HG02610 (cell line): Measurements from ENCODE around the gene AVPR1B.

Source experiments
- ATAC-seq: cut with Tn5 transposase; IDR thresholded peaks from one replicate; pipeline ENCODE4 v1.9.1; 2021; ENCODE audit warnings: mild to moderate bottlenecking, moderate library complexity; ENCODE audit not compliant: unreplicated experiment

The AVPR1B gene

DNA sequence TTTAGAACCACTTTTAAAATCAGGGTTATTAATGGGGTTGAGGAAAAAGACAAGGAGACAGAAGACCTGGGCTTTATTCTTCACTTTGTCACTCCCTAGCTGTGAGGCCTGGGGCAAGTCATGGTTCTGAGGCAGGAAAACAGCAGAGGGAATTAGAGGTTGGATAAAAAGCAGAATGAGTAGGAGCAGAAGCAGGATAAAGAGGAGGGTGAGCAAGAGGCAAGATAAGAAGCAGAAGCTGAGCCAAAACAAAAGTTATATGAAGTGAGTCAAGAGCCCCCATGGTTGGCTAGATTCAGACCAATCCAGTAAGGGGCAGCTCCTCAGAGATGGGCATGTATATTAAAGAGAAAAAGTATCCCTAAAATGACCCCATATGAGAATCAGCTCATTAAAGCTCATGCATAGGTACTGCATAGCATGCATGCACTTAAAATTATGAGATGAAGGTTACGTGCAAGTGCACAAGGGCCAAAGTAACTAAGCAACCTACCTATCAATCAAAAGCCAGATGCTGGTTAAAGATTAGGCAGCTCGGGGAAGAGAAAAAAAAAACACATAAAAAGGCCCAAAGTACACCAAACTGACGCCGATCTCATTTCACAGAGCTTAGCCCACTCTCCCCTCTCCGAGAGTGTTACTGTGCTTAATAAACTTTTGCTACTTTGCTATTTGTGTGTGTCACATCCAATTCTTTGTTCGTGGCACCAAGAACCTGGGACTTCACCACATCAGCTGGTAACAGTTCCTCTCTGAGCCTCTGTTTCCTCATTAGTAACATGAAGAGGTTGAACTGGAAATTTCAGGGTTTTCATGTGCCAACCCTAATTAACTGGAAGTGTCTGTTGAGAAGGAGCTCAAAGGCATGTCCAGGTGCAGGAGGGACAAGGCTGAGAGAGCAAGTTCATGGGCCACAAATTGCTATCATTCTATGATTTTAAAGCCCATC is 2.2 kb downstream of the AVPR1B start:
- ATAC-seq: no peak

- no peak for ATAC-seq
Observed at GRCh38 chr1:206112600-206113301, 4.4 kb downstream of the AVPR1B start.

- no peak for ATAC-seq
Observed at GRCh38 chr1:206111271-206111927, 5.8 kb downstream of the AVPR1B start.

GRCh38 chr1:206110820-206111219 is 6.4 kb downstream of the AVPR1B start:
- ATAC-seq: no peak

DNA sequence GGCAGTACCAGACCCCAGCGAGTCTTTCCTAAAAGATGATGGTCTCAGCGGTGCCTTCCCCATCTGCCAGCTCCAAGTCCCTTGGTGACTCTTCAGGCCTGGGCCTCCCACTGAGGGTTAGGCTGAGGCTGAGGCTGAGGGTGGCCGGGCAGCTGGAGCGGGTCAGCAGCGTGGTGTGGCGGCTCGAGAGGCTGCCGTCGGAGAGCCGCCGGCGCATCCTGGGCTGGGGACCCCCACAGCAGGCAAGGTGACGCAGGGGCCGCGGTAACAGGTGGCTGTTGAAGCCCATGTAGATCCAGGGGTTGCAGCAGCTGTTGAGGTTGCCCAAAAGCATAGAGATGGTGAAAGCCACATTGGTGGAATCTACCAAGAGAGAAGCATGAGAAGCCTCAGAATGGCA is 7.0 kb downstream of the AVPR1B start:
- no peak for ATAC-seq

GRCh38 chr1:206109718-206110117 is 7.5 kb downstream of the AVPR1B start:
- no peak for ATAC-seq

DNA sequence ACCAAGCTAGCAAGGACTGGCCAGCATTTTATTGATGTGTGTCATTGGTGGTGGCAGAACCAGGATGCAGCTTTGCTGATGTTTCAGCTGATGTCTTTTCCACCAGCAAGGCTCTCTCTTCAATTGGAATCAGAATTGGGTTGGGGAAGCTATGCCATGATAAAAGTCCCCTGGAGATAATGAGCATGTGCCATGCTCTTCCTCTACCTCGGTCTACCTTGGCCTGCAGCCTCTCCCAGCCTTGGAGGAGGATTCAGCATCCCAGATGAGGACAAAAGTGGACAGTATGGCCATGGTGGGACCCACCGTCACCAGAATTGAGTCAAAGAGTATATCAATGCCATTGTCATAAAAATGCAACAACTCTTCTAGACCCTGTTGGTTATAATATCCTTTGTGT is 8.6 kb downstream of the AVPR1B start:
- ATAC-seq: no peak

GRCh38 chr1:206107168-206107544 is 10.0 kb downstream of the AVPR1B start:
- ATAC-seq: no peak

- no peak for ATAC-seq
Observed at GRCh38 chr1:206106328-206107167, 10.6 kb downstream of the AVPR1B start.

DNA sequence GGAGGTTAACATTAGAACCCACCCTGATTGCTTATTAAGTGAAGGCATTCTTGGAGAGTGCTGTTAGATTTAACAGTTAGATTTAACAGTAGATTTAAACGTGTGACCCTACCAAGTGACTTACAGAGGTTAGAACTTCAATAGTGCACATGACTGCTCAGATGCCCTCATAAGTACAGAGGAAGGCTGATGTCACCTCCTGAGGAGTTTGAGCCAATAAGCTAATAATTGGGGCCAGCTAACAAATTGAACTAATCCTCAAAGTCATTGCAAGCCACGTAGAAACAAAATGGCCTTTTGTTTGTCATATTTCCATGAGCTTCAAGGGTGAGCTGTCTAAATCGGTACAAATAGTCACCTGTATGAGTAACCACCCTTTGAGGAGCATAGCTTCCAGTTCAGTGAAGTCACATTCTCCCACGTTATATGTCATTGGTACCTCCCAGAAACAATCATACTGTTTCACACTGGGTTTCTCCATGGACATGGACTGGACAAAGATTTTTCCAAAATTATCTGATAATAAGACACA is 11.7 kb downstream of the AVPR1B start:
- no peak for ATAC-seq

DNA sequence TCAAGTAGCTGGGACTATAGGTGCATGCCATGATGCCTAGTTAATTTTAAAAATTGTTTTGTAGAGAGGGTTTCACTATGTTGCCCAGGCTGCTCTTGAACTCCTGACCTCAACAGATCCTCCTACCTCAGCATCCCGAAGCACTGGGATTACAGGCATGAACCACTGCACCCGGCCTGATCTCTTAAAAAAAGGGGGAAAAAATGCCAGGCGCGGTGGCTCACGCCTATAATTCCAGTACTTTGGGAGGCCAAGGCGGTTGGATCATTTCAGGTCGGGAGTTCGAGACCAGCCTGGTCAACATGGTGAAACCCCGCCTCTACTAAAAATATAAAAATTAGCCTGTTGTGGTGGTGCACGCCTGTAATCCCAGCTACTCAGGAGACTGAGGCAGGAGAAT is 13.2 kb downstream of the AVPR1B start:
- ATAC-seq: no peak

DNA sequence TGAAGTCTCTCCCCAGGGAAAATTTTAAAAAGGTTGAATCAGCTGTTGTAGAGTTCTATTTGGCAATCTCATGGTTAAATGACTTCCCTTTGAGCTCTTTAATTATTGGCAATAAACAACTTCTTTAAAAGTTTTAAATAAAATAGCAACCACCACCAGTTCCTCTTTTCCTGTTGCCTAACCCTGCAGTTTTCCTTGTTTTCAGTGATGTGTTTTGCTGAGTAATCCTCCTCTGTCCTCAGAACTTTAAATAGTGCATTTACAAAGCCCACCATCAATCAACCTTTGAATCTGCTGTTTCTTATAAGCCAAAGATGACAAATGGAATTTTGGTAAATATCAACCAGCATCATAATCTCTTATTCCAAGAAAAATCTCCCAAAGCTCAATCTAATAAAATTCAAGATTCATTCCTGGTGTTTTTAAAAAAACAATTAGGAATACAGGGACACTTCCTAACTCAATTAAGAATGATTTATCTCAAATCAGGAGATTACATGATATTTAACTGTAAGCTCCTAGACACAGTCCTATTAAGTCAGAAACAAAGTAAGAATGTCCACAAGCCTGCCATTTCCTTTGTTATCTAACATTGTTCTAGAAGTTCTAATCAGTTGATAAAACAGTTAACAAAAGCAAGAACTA is 14.8 kb downstream of the AVPR1B start:
- no peak for ATAC-seq

DNA sequence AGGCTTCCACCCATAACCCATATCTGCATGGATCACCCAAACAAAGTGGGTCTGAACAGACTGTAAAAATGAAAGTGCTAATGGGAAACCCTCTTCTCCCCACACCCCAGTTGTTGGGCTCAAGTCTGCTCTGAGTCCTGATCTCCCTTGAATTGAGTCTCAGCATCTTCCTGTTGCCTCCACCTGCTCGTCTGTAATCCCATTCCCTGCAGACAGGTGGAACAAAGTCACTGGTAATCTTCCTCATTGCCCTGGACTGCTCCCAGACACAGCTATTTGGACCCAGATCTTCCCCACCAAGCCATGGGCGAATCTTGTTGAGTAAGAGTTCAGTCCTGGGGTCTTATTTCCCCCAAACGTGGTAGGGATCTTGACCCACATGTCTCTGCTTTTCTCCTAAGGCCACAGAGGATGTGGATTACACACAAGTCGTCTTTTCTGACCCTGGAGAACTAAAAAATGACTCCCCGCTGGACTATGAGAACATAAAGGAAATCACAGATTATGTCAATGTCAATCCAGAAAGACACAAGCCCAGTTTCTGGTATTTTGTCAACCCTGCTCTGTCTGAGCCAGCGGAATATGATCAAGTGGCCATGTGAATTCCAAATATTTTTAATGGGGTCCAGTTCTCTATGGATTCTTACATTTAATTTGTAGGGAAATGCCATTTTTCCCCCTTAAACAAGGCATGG is 15.7 kb downstream of the AVPR1B start:
- ATAC-seq: no peak

- no peak for ATAC-seq
Observed at GRCh38 chr1:206100226-206100815, 16.9 kb downstream of the AVPR1B start.

DNA sequence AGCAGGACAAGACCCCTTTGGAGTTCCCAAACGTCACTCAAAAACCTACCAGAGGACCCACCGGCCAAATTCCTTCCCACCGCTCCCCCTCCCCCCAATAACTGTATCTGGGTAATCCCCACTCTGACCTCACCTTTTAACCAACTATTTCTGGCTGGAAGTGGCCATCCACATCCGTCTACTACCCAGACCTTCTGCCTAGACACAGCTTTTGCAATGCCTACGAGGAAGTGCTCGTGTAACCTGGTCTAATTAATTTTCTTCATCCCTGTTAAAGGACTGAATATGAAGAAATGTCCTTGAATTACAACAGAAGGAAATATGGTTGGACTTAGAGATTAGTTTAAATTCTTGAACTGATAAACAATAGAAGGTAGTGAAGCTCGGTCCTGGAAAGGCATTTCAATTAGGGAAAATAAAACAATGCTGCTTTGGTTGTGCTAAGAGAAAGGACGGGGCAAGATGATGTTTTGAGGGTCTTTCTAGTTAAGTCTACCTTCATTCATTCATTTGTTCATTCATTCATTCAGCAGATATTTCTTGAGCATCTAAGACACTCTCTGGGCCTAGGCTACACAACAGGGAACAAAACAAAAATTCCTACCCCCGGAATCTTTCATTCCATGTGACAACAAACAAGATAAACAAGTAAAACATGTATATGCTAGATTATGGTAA is 18.8 kb downstream of the AVPR1B start:
- no peak for ATAC-seq

GRCh38 chr1:206097381-206097780 is 19.8 kb downstream of the AVPR1B start:
- ATAC-seq: no peak

DNA sequence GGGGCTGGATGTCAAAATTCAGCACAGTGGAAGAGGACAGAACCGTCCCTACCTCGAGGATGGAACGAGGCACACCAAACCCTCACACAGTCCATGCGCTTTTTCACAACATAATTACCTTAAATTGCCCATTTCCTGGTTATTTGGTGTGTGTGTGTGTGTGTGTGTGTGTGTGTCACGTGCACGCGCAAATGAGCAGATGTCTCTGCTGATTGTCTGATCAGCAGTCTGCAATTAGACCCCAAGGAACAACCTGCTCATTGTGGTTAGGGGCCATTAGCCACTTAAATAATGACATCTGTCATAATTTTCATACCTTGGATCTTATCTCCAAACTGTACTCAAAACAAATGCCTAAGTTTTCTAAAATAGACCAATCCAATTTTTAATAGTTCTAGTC is 23.2 kb downstream of the AVPR1B start:
- no peak for ATAC-seq

- ATAC-seq: no peak
Observed at GRCh38 chr1:206089341-206089740, 27.8 kb downstream of the AVPR1B start.
